ENCODE measurements around the gene RPS21. TPM values are rescaled to one million over a fixed set of nuclear protein-coding genes. Genes with fewer than 3 reads are reported as not detected.

RPS21 gene
- total RNA-seq, 1 experiment from 2014 or later, result 1,761 TPM

DNA sequence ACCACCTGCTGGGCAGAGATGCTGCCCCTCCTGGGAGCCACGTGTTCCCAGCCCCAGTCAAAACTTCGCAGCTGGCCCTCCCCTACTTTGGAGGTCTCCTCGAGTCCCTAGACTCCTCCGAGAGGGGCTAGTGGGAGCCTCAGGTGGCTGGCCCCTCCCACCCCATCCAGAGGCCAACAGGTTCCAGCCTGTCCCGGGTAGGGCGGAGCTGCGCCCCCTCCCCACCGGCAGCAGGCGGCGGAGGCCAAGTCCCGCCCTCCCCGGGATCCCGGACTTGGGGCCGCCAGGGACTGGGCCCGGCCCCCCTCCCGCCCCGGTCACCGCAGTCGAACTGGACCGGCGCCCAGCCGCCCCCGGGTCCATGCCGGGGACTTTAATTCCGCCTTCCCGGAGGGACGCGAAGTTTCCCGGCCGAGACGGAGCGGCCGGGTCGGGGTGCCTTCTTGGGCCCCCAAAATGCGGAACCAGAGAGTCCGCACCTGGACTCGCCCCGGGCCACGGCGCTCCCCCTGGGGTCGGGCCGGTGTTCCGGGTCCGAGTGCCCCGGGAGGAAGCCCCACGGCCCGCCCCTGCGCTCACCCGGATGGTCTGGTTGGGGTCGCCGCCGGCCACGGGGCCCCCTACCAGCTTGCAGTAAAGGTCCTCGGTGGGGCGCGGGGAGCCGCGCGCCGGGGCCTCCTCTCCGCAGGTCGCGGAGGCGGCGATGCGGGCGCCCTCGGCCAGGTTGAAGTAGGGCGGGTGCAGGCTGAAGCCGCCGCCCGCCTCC is 20.4 kb upstream of the RPS21 start:
- BruUV-seq (replicated peaks), result no TSS peak
- CTCF ChIA-PET, result interaction anchor here (0.6 kb wide), 1 partner anchor 57 kb away, joined by 3 read pairs; no protein-coding TSS in a partner anchor
- Histone ChIP-seq H3K4me3 (ENCODE audit: low read depth in 2 of 2, low read length in 2 of 2) (peak overlapping the region; percentile 89 to 96), H3K36me3 (ENCODE audit: control insufficient read depth, insufficient read depth, low read length) (no peaks in the 10 kb centered on the region; the same call in 1 of the 2 replicates), H3K27me3 (ENCODE audit: control insufficient read depth, insufficient read depth, low read length) (no peaks in the 10 kb centered on the region), H3K27ac (ENCODE audit: low read length) (peak overlapping the region; percentile 88), H3K4me1 (ENCODE audit: control insufficient read depth, insufficient read depth, low read length) (peaks cover 74% of the 10 kb centered on the region), H3K9me3 (ENCODE audit: control insufficient read depth, insufficient read depth, low read depth, low read length) (no peaks in the 10 kb centered on the region)
- TF ChIP-seq TCF7L2 (IDR thresholded peaks at IDR 0.05; ENCODE audit: low read depth, low read length) (no peak), SIN3A (IDR thresholded peaks at IDR 0.05; ENCODE audit: borderline replicate concordance, insufficient read depth, low read depth, low read length) (peak; percentile 62; the same call in 1 of the 2 replicates)
- intact Hi-C loops (cut with micrococcal nuclease; ENCODE audit: unreplicated experiment) (no loop called here), in situ Hi-C loops (cut with HindIII; ENCODE audit: low pct_unique_long_range_greater_than_20kb, low sequenced_read_pairs) (no loop called here)
- ATAC-seq (peak; percentile 1; the same call in 1 of the 2 replicates), DNase-seq (ENCODE audit: low read depth, low spot score) (no peak)
- POLR2A ChIA-PET, result no interaction called here

DNA sequence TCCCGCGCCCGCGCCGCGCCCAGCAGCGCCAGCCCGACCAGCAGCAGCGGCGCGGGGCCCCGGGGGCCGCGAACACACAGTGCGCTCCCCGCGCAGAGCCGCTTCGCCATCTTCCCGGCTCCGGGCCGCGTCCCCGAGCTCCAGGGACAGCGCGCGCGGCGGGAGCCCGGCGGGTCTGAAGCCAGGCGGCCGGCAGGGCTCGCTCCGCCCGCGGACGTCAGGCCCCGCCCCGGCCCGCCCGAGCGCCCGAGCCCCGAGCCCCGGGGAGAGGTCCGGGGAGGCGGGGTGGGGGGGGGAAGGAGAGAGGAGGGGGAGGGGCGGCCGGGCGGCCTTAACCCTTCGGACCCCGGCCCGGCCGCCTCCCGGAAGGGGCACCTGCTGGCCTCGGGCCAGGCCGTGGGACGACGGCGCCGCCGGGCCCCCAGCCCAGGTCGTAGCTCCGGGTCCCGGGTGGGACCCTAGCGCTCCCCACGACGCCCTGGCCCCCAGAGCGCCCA is 19.7 kb upstream of the RPS21 start, which contains the start of gene LAMA5:
Gene LAMA5, minus strand, starts transcription at position 177 of the 497 bp plus-strand sequence. Its CDS starts 67 bp downstream, at position 110.
- no peaks in the 10 kb centered on the region for H3K27me3 ChIP-seq (ENCODE audit: control insufficient read depth, insufficient read depth, low read length)
- POLR2A ChIA-PET, result no interaction called here
- intact Hi-C loops (cut with micrococcal nuclease; ENCODE audit: unreplicated experiment), result no loop called here
- H3K4me1 ChIP-seq (ENCODE audit: control insufficient read depth, insufficient read depth, low read length), result peaks cover 76% of the 10 kb centered on the region
- ATAC-seq, result peak; percentile 24
- H3K4me3 ChIP-seq (ENCODE audit: low read depth in 2 of 2, low read length in 2 of 2), result peak within 1 kb of the TSS; percentile 89 to 96
- CTCF ChIA-PET, result interaction anchor here (0.6 kb wide), 1 partner anchor 57 kb away, joined by 3 read pairs; no protein-coding TSS in a partner anchor
- peak within 1 kb of the TSS; percentile 94 for H3K27ac ChIP-seq (ENCODE audit: low read length)
- H3K9me3 ChIP-seq (ENCODE audit: control insufficient read depth, insufficient read depth, low read depth, low read length), result no peaks in the 10 kb centered on the region
- no TSS peak for BruUV-seq (replicated peaks)
- no peak for DNase-seq (ENCODE audit: low read depth, low spot score)
- TF ChIP-seq POLR2AphosphoS5 (IDR thresholded peaks at IDR 0.05; ENCODE audit: low read depth, low read length) (peak; percentile 21; the same call in 1 of the 2 replicates), SIN3A (IDR thresholded peaks at IDR 0.05; ENCODE audit: borderline replicate concordance, insufficient read depth, low read depth, low read length) (peak; percentile 11; the same call in 1 of the 2 replicates)
- TF ChIP-seq, protein P1, sequence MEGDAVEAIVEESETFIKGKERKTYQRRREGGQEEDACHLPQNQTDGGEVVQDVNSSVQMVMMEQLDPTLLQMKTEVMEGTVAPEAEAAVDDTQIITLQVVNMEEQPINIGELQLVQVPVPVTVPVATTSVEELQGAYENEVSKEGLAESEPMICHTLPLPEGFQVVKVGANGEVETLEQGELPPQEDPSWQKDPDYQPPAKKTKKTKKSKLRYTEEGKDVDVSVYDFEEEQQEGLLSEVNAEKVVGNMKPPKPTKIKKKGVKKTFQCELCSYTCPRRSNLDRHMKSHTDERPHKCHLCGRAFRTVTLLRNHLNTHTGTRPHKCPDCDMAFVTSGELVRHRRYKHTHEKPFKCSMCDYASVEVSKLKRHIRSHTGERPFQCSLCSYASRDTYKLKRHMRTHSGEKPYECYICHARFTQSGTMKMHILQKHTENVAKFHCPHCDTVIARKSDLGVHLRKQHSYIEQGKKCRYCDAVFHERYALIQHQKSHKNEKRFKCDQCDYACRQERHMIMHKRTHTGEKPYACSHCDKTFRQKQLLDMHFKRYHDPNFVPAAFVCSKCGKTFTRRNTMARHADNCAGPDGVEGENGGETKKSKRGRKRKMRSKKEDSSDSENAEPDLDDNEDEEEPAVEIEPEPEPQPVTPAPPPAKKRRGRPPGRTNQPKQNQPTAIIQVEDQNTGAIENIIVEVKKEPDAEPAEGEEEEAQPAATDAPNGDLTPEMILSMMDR (IDR thresholded peaks at IDR 0.05), result no peak
- no peaks in the 10 kb centered on the region; the same call in 1 of the 2 replicates for H3K36me3 ChIP-seq (ENCODE audit: control insufficient read depth, insufficient read depth, low read length)
- in situ Hi-C loops (cut with HindIII; ENCODE audit: low pct_unique_long_range_greater_than_20kb, low sequenced_read_pairs), result no loop called here

DNA sequence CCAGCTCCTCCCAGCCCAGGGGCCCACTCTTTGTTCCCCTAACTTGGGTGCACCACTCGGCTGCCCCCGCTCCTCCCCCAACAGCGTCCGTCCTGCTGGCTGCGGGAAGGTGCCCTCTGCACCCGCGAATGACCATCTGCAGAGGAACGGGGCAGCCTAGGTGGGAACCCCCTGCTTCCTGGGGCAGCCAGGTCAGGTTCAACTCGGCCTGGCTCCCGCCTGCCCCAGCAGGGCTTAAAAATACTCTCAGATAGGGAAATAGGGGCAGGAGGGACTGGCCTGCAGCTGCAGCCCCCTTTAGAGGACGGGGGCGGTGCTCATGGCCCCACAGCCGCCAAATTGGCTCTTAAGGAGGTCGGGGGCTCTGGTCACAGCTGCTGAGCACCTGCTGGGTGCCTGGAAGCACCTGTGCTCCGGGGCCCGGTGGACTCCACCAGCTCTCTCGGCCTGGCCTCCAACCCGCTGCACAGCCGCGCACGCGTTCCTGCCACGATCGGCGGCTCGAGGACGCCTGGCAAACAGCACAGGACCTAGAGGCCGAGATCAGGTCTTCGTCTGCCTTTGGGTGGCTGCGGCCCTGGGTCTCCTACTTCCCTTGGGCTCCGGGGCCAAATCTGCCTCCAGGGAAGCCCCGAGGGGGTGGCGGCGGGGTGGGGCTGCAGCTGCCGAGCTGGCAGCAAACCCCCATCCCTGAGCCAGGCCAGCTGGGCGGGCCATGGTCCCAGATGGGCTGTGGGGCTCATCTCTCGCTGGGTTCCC is 19.1 kb upstream of the RPS21 start:
- DNase-seq (ENCODE audit: low read depth, low spot score) (no peak), ATAC-seq (no peak)
- in situ Hi-C loops (cut with HindIII; ENCODE audit: low pct_unique_long_range_greater_than_20kb, low sequenced_read_pairs), result no loop called here
- intact Hi-C loops (cut with micrococcal nuclease; ENCODE audit: unreplicated experiment), result no loop called here
- Histone ChIP-seq H3K36me3 (ENCODE audit: control insufficient read depth, insufficient read depth, low read length) (no peaks in the 10 kb centered on the region; the same call in 1 of the 2 replicates), H3K4me3 (ENCODE audit: low read depth in 2 of 2, low read length in 2 of 2) (peak overlapping the region; percentile 53 to 89), H3K9me3 (ENCODE audit: control insufficient read depth, insufficient read depth, low read depth, low read length) (no peaks in the 10 kb centered on the region), H3K27ac (ENCODE audit: low read length) (peak overlapping the region; percentile 94), H3K27me3 (ENCODE audit: control insufficient read depth, insufficient read depth, low read length) (no peaks in the 10 kb centered on the region), H3K4me1 (ENCODE audit: control insufficient read depth, insufficient read depth, low read length) (peaks cover 76% of the 10 kb centered on the region)
- BruUV-seq (replicated peaks), result no TSS peak
- no peak for TF ChIP-seq SIN3A (IDR thresholded peaks at IDR 0.05; ENCODE audit: borderline replicate concordance, insufficient read depth, low read depth, low read length)
- TF ChIP-seq, protein P1 (IDR thresholded peaks at IDR 0.05), result no peak
- TF ChIP-seq TCF7L2 (IDR thresholded peaks at IDR 0.05; ENCODE audit: low read depth, low read length), result no peak
- TF ChIP-seq, protein P2, sequence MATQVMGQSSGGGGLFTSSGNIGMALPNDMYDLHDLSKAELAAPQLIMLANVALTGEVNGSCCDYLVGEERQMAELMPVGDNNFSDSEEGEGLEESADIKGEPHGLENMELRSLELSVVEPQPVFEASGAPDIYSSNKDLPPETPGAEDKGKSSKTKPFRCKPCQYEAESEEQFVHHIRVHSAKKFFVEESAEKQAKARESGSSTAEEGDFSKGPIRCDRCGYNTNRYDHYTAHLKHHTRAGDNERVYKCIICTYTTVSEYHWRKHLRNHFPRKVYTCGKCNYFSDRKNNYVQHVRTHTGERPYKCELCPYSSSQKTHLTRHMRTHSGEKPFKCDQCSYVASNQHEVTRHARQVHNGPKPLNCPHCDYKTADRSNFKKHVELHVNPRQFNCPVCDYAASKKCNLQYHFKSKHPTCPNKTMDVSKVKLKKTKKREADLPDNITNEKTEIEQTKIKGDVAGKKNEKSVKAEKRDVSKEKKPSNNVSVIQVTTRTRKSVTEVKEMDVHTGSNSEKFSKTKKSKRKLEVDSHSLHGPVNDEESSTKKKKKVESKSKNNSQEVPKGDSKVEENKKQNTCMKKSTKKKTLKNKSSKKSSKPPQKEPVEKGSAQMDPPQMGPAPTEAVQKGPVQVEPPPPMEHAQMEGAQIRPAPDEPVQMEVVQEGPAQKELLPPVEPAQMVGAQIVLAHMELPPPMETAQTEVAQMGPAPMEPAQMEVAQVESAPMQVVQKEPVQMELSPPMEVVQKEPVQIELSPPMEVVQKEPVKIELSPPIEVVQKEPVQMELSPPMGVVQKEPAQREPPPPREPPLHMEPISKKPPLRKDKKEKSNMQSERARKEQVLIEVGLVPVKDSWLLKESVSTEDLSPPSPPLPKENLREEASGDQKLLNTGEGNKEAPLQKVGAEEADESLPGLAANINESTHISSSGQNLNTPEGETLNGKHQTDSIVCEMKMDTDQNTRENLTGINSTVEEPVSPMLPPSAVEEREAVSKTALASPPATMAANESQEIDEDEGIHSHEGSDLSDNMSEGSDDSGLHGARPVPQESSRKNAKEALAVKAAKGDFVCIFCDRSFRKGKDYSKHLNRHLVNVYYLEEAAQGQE (IDR thresholded peaks at IDR 0.05; ENCODE audit: insufficient read depth in 1 of 2, low read depth in 2 of 2, low read length in 1 of 2), result no peak
- TF ChIP-seq POLR2AphosphoS5 (IDR thresholded peaks at IDR 0.05; ENCODE audit: low read depth, low read length), result no peak
- ChIA-PET POLR2A (interaction anchor here (0.6 kb wide), 1 partner anchor 59 kb away, joined by 3 read pairs; the partner anchor contains the start of gene RBBP8NL), CTCF (interaction anchor here (0.6 to 1.4 kb wide), 5 partner anchors 11 to 141 kb away, joined by 3 to 8 read pairs (median 5); no protein-coding TSS in a partner anchor)
